Calu3 (cell line): Measurements from ENCODE around the gene NKD1. TPM values are rescaled to one million over a fixed set of nuclear protein-coding genes. Genes with fewer than 3 reads are reported as not detected.

Experiments used
- BruUV-seq: library from RNA; stranded (reverse); fragments of 400-500 nt; replicated peaks from 2 replicates; lab custom pipeline; 2021; lab: Mats Ljungman, UMichigan
- CTCF ChIA-PET: fragments of 300-600 bp; sonication (Branson Sonifier 250); formaldehyde crosslinking; loops from one replicate; lab custom pipeline; 2022; ENCODE audit warnings: antibody characterized with exemption; lab: Charles Lee
- DNase-seq: peaks from one replicate; pipeline ENCODE4 v3.0.0; 2022
- H3K27ac Mint-ChIP-seq: one replicate; pipeline ENCODE4 v1.8.0; 2022; ENCODE audit warnings: mixed read lengths; ENCODE audit not compliant: unreplicated experiment
- H3K27me3 Mint-ChIP-seq: one replicate; pipeline ENCODE4 v1.8.0; 2022; ENCODE audit warnings: mixed read lengths; ENCODE audit not compliant: unreplicated experiment
- H3K36me3 Mint-ChIP-seq: one replicate; pipeline ENCODE4 v1.8.0; 2022; ENCODE audit warnings: mild to moderate bottlenecking, moderate library complexity, mixed read lengths; ENCODE audit not compliant: insufficient read depth, unreplicated experiment
- H3K4me1 Mint-ChIP-seq: one replicate; pipeline ENCODE4 v1.8.0; 2022; ENCODE audit warnings: mild to moderate bottlenecking, low read depth, mixed read lengths; ENCODE audit not compliant: unreplicated experiment
- H3K4me3 Mint-ChIP-seq: one replicate; pipeline ENCODE4 v1.8.0; 2022; ENCODE audit warnings: mild to moderate bottlenecking, low read depth, moderate library complexity, mixed read lengths; ENCODE audit not compliant: unreplicated experiment
- H3K9me3 Mint-ChIP-seq: one replicate; pipeline ENCODE4 v1.8.0; 2022; ENCODE audit warnings: low read depth, mixed read lengths; ENCODE audit not compliant: unreplicated experiment
- intact Hi-C: fragments of 100-400 bp; cut with micrococcal nuclease; formaldehyde crosslinking; loops from one replicate; pipeline ENCODE4 v1.10.0; 2022; ENCODE audit not compliant: unreplicated experiment
- total RNA-seq: library from RNA; stranded (reverse); gene quantifications from 2 replicates; pipeline ENCODE4 v1.2.3, GENCODE V29; 2022
- TF ChIP-seq, protein P1 (sequence below): fragments of 200-600 bp; IDR thresholded peaks from one replicate; pipeline ENCODE4 v1.8.0; 2022; ENCODE audit warnings: antibody characterized with exemption; ENCODE audit not compliant: unreplicated experiment

Gene NKD1
- total RNA-seq, 1 experiment from 2014 or later = 0.31 TPM

DNA sequence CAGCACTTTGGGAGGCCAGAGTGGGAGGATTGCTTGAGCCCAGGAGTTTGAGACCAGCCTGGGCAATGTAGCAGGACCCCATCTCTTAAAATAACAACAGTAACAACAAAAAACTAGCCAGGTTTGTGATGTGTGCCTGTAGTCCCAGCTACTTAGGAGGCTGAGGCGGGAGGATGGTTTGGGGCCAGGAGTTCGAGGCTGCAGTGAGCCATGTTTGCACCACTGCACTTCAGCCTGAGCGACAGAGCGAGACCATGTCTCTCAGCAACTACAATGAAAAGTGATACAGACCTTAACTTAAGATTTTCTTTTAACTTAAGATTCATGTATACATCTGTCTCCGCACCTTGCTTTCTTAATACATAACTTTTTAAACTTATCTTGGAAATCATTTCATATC lies 17.2 kb downstream of the NKD1 start:
- DNase-seq = no peak
- Mint-ChIP-seq H3K27ac (no peak overlapping the region), H3K4me3 (no peak overlapping the region), H3K9me3 (no peaks in the 10 kb centered on the region), H3K4me1 (no peaks in the 10 kb centered on the region), H3K27me3 (peaks cover 76% of the 10 kb centered on the region), H3K36me3 (no peaks in the 10 kb centered on the region)
- TF ChIP-seq, protein P1, sequence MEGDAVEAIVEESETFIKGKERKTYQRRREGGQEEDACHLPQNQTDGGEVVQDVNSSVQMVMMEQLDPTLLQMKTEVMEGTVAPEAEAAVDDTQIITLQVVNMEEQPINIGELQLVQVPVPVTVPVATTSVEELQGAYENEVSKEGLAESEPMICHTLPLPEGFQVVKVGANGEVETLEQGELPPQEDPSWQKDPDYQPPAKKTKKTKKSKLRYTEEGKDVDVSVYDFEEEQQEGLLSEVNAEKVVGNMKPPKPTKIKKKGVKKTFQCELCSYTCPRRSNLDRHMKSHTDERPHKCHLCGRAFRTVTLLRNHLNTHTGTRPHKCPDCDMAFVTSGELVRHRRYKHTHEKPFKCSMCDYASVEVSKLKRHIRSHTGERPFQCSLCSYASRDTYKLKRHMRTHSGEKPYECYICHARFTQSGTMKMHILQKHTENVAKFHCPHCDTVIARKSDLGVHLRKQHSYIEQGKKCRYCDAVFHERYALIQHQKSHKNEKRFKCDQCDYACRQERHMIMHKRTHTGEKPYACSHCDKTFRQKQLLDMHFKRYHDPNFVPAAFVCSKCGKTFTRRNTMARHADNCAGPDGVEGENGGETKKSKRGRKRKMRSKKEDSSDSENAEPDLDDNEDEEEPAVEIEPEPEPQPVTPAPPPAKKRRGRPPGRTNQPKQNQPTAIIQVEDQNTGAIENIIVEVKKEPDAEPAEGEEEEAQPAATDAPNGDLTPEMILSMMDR = no peak
- CTCF ChIA-PET = interaction anchor here (0.7 kb wide), 1 partner anchor 102 kb away, joined by 3 read pairs; no protein-coding TSS in a partner anchor
- no TSS peak for BruUV-seq
- intact Hi-C loops = no loop called here

GRCh38 chr16:50566014-50566962 lies 18.1 kb downstream of the NKD1 start:
- CTCF ChIA-PET = no interaction called here
- H3K27ac Mint-ChIP-seq = no peak overlapping the region
- no peak for DNase-seq
- H3K27me3 Mint-ChIP-seq = peaks cover 75% of the 10 kb centered on the region
- BruUV-seq = no TSS peak
- no peaks in the 10 kb centered on the region for H3K4me1 Mint-ChIP-seq
- no peak overlapping the region for H3K4me3 Mint-ChIP-seq
- TF ChIP-seq, protein P1 = no peak
- H3K36me3 Mint-ChIP-seq = no peaks in the 10 kb centered on the region
- intact Hi-C loops = no loop called here
- no peaks in the 10 kb centered on the region for H3K9me3 Mint-ChIP-seq

DNA sequence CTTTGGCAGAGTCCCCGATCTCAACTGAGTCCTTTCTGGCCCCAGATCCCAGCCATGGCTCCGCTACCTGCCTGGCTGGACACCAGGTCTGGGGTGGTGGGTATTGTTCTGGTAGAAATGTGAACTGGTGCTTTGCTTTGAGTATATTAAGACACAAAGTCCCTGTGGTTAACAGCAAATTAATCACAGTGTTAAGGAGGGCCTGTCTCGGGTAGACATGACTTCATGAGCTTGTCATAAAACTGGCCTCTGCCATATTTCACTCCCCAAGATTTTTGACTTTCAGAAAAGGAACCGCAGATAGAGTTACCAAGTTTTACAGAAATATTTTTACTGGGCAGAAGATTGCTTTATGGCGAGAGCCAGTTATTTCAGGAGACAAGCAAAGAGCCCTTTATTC lies 19.5 kb downstream of the NKD1 start:
- no peak overlapping the region for H3K4me3 Mint-ChIP-seq
- no peak overlapping the region for H3K27ac Mint-ChIP-seq
- H3K36me3 Mint-ChIP-seq = no peaks in the 10 kb centered on the region
- intact Hi-C loops = no loop called here
- TF ChIP-seq, protein P1 = no peak
- H3K4me1 Mint-ChIP-seq = no peaks in the 10 kb centered on the region
- no TSS peak for BruUV-seq
- CTCF ChIA-PET = interaction anchor here (0.6 kb wide), 1 partner anchor 189 kb away, joined by 3 read pairs; no protein-coding TSS in a partner anchor
- H3K27me3 Mint-ChIP-seq = peaks cover 75% of the 10 kb centered on the region
- DNase-seq = no peak
- no peaks in the 10 kb centered on the region for H3K9me3 Mint-ChIP-seq

DNA sequence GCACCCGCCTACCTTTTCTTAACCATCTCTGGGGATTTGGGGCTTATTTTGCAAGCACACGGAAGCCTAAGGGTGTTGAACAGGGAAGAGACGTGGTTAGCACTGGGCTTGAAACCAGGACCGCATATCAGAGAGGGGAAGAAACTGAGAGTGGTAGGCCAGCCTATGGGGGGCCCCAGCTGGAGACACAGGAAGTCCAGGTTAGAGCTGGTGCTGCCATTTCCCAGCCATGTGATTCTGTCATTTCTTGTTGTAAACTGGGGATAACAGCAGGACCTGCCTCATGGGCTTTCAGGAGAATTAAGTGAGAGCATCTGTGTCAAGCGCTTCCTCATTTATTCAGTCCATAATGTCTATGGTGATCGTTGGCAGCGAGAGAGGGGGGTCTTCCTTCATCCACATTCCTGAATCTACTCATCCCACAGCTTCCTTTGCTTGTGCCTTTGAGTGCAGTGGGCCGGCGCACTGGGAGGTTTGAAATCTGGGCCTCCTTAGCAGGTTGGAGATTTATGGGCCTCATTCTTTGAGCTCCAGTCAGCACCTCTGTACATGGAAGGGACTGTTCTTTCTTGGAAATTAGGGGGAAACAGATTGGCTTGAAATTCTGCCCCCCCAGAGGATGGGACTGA lies 20.1 kb downstream of the NKD1 start:
- Mint-ChIP-seq H3K9me3 (no peaks in the 10 kb centered on the region), H3K27me3 (peaks cover 78% of the 10 kb centered on the region), H3K4me3 (no peak overlapping the region), H3K36me3 (no peaks in the 10 kb centered on the region), H3K27ac (no peak overlapping the region), H3K4me1 (no peaks in the 10 kb centered on the region)
- TF ChIP-seq, protein P1 = no peak
- CTCF ChIA-PET = no interaction called here
- no peak for DNase-seq
- no TSS peak for BruUV-seq
- intact Hi-C loops = no loop called here
